ENCODE measurements around the gene SETDB2. TPM values are rescaled to one million over a fixed set of nuclear protein-coding genes. Genes with fewer than 3 reads are reported as not detected.

The SETDB2 gene
- polyA plus RNA-seq, 1 donor from 2014 or later: 14.6 TPM

- TF ChIP-seq SMC3 (conservative IDR thresholded peaks at IDR 0.05; ENCODE audit: poor library complexity) (no peak), RAD21 (conservative IDR thresholded peaks at IDR 0.05) (no peak), POLR2AphosphoS5 (IDR thresholded peaks at IDR 0.05) (no peak), TAF1 (IDR thresholded peaks at IDR 0.05; ENCODE audit: low read depth) (no peak), REST (IDR thresholded peaks at IDR 0.05; ENCODE audit: borderline replicate concordance) (no peak), EP300 (conservative IDR thresholded peaks at IDR 0.05; ENCODE audit: poor library complexity, severe bottlenecking) (no peak), EZH2 (IDR thresholded peaks at IDR 0.05; ENCODE audit: borderline replicate concordance, insufficient read depth, low read length, poor library complexity, severe bottlenecking) (no peak), CTCF (IDR thresholded peaks at IDR 0.05; ENCODE audit: poor library complexity, severe bottlenecking) (no peak)
- no peak overlapping the region for H3K9ac ChIP-seq (ENCODE audit: low read length)
Measured at GRCh38 chr13:49404703-49405020, 39.4 kb upstream of the SETDB2 start.

GRCh38 chr13:49407068-49407467 lies 37.0 kb upstream of the SETDB2 start:
- H3K27ac ChIP-seq (ENCODE audit: low read length): no peak overlapping the region

More at GRCh38 chr13:49404703-49405020, 39.4 kb upstream of the SETDB2 start:
- H3K4me3 ChIP-seq (ENCODE audit: low read length): no peak overlapping the region
- no peaks in the 10 kb centered on the region for H4K20me1 ChIP-seq (ENCODE audit: insufficient read depth)
- no peaks in the 10 kb centered on the region for H3K9me3 ChIP-seq (ENCODE audit: low read length)
- H3K79me2 ChIP-seq (replicated peaks; ENCODE audit: insufficient read depth, low read length): no peaks in the 10 kb centered on the region
- H3K4me2 ChIP-seq (ENCODE audit: low read length): no peak overlapping the region
- no peaks in the 10 kb centered on the region for H3K27me3 ChIP-seq (ENCODE audit: insufficient read depth, low read depth, low read length)
- no peaks in the 10 kb centered on the region for H3K36me3 ChIP-seq (ENCODE audit: insufficient read depth, low read length)
- no peak overlapping the region for H3K27ac ChIP-seq (ENCODE audit: low read length)
- H3F3A ChIP-seq (ENCODE audit: insufficient read depth, low read length, poor library complexity, severe bottlenecking): no peaks in the 10 kb centered on the region
- no peaks in the 10 kb centered on the region for H3K9me2 ChIP-seq (ENCODE audit: insufficient read depth, low read length)
- H2AFZ ChIP-seq (ENCODE audit: low read depth, low read length): no peak overlapping the region

More at GRCh38 chr13:49407068-49407467, 37.0 kb upstream of the SETDB2 start:
- Histone ChIP-seq H3K9me3 (ENCODE audit: low read length) (no peaks in the 10 kb centered on the region), H3K79me2 (replicated peaks; ENCODE audit: insufficient read depth, low read length) (no peaks in the 10 kb centered on the region), H3K36me3 (ENCODE audit: insufficient read depth, low read length) (no peaks in the 10 kb centered on the region), H2AFZ (ENCODE audit: low read depth, low read length) (no peak overlapping the region), H3K4me3 (ENCODE audit: low read length) (no peak overlapping the region), H3K9me2 (ENCODE audit: insufficient read depth, low read length) (no peaks in the 10 kb centered on the region), H4K20me1 (ENCODE audit: insufficient read depth) (no peaks in the 10 kb centered on the region), H3K27me3 (ENCODE audit: insufficient read depth, low read depth, low read length) (no peaks in the 10 kb centered on the region), H3F3A (ENCODE audit: insufficient read depth, low read length, poor library complexity, severe bottlenecking) (no peaks in the 10 kb centered on the region), H3K4me2 (ENCODE audit: low read length) (no peak overlapping the region), H3K9ac (ENCODE audit: low read length) (no peak overlapping the region)
- TF ChIP-seq MXI1 (conservative IDR thresholded peaks at IDR 0.05; ENCODE audit: poor library complexity, severe bottlenecking): no peak
- TF ChIP-seq EZH2 (IDR thresholded peaks at IDR 0.05; ENCODE audit: borderline replicate concordance, insufficient read depth, low read length, poor library complexity, severe bottlenecking): no peak
- TF ChIP-seq SMC3 (conservative IDR thresholded peaks at IDR 0.05; ENCODE audit: poor library complexity): no peak
- no peak for TF ChIP-seq RAD21 (conservative IDR thresholded peaks at IDR 0.05)
- TF ChIP-seq TAF1 (IDR thresholded peaks at IDR 0.05; ENCODE audit: low read depth): no peak
- no peak for TF ChIP-seq REST (IDR thresholded peaks at IDR 0.05; ENCODE audit: borderline replicate concordance)
- no peak for TF ChIP-seq CTCF (IDR thresholded peaks at IDR 0.05; ENCODE audit: poor library complexity, severe bottlenecking)
